A549 (cell line): ENCODE data around the gene ETV7.

Experiments used
- EP300 ChIP-seq, 2 experiments: fragments of >200 bp; sonication (Bioruptor Twin); formaldehyde crosslinking; IDR thresholded peaks; 2 replicates in 1 of 2; 3 replicates in 1 of 2; pipeline ENCODE4 v1.6.1; 2016 to 2017
- JUNB ChIP-seq: fragments of >200 bp; sonication (Bioruptor Twin); formaldehyde crosslinking; IDR thresholded peaks from 2 replicates; pipeline ENCODE4 v1.6.1; 2016
- KDM5A ChIP-seq: fragments of 200-600 bp; sonication (generic); IDR thresholded peaks from 2 replicates; pipeline ENCODE4 v1.6.1; 2016; ENCODE audit warnings: antibody characterized with exemption, mild to moderate bottlenecking
- POLR2A ChIP-seq: IDR thresholded peaks from 2 replicates; pipeline ENCODE4 v1.6.1; 2012; ENCODE audit warnings: mild to moderate bottlenecking, low read length
- TP53 ChIP-seq: fragments of 250-450 bp; sonication (Bioruptor Pico); IDR thresholded peaks from 2 replicates; pipeline ENCODE4 v1.5.0; 2021; ENCODE audit warnings: mild to moderate bottlenecking, moderate library complexity
- TF ChIP-seq, protein P1 (sequence below): fragments of >200 bp; sonication (Bioruptor Twin); formaldehyde crosslinking; IDR thresholded peaks from 3 replicates; pipeline ENCODE4 v1.5.1; 2016
- TF ChIP-seq, protein P2 (sequence below): IDR thresholded peaks from 2 replicates; pipeline ENCODE4 v1.6.1; 2012

- TF ChIP-seq, protein P1, sequence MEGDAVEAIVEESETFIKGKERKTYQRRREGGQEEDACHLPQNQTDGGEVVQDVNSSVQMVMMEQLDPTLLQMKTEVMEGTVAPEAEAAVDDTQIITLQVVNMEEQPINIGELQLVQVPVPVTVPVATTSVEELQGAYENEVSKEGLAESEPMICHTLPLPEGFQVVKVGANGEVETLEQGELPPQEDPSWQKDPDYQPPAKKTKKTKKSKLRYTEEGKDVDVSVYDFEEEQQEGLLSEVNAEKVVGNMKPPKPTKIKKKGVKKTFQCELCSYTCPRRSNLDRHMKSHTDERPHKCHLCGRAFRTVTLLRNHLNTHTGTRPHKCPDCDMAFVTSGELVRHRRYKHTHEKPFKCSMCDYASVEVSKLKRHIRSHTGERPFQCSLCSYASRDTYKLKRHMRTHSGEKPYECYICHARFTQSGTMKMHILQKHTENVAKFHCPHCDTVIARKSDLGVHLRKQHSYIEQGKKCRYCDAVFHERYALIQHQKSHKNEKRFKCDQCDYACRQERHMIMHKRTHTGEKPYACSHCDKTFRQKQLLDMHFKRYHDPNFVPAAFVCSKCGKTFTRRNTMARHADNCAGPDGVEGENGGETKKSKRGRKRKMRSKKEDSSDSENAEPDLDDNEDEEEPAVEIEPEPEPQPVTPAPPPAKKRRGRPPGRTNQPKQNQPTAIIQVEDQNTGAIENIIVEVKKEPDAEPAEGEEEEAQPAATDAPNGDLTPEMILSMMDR, result no peak
- TF ChIP-seq POLR2A, result no peak
- no peak for TF ChIP-seq EP300 (IDR thresholded peaks at IDR 0.05)
- no peak for TF ChIP-seq TP53 (CRISPR knock-in tag)
- TF ChIP-seq, protein P2, sequence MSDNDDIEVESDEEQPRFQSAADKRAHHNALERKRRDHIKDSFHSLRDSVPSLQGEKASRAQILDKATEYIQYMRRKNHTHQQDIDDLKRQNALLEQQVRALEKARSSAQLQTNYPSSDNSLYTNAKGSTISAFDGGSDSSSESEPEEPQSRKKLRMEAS, result no peak
- peak; percentile 34 for TF ChIP-seq JUNB
- no peak for TF ChIP-seq KDM5A
Observed at GRCh38 chr6:36383606-36384005, 3.9 kb downstream of the ETV7 start.
